MM.1S (cell line): ENCODE measurements around the gene MIPOL1.

Experiments
- CTCF ChIP-seq: fragments of 300-600 bp; sonication (generic); IDR thresholded peaks from 2 replicates; pipeline ENCODE4 v1.5.1; 2016; ENCODE audit warnings: antibody characterized with exemption, low read length, mixed read lengths
- EZH2 ChIP-seq: fragments of 300-600 bp; sonication (generic); optimal IDR thresholded peaks from 2 replicates; pipeline ENCODE3; 2017; ENCODE audit warnings: low read depth, mild to moderate bottlenecking, antibody characterized with exemption, low read length, mixed read lengths
- EZH2phosphoT487 ChIP-seq: fragments of 300-600 bp; sonication (generic); IDR thresholded peaks from 2 replicates; pipeline ENCODE4 v1.6.1; 2018; ENCODE audit warnings: antibody characterized with exemption, low read length

DNA sequence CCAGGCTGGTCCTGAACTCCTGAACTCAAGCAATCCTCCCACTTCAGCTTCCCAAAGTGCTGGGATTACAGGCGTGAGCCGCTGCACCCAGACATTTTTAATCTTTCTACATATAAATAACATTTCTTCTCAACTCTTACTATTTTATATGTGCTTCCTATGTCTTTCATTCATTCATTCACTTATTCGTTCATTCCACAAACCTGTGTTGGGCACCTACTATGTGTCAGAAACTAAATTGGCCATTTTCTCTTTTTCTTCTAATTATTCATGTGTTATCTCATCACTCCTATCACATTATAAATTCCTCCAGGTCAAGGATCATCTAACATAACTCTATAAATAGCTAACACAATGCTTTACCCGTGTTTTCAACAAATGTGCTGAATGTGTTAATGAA lies 373.7 kb downstream of the MIPOL1 start:
- TF ChIP-seq CTCF = no peak
- no peak for TF ChIP-seq EZH2
- TF ChIP-seq EZH2phosphoT487 = no peak
